ENCODE data around the gene LCAT.
"Not testable (repeated sequence)": the region's sequence is repeated elsewhere in the genome, so short reads cannot be mapped to it uniquely, and the experiment has no call there.

Gene LCAT

GRCh38 chr16:67943619-67944504, at the start of gene LCAT:
LCAT (minus strand) TSS chr16:67944120; CDS start chr16:67944101, 19 bp downstream.
- DNase-seq (ENCODE audit: low read depth): no peak

DNA sequence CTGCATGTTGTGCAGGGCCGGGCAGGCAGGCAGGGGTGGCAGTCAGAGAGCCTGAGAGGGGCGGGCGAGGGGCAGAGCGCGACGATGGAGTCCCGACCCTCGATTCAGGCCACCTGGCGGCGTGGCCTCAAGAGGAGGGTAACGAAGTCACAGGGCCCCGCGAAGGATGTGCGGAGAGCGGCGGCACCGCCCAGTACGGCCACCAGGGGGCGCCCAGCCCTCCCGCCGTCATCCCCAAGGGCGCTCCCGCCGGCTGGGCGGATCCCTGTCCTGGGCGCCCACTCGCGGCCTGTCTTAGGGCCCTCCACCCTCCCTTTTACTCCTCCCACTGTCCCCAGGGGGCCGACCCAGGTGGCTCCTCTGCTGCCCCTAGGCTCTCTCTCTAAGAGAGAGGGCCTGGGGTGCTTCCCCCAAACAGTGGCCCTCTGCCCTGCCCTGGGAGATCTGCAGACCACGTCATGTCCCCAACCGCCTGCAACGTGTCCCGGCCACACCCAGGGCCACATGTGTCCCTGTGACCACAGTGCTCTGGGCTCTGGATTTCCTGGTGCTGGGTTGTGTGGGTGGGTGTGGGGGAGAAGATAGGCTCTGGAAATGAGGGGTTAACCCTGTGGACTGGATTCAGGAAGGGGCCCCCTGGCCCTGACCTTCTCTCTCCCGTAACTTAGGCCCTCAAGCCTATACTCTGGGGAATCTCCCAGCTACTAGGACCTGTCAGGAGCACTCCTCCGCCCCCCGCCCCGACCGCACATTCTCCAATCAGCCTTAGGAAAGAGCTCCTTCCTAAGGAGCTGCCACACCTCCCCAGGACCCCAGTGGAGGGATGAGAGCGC, 49.5 kb upstream of the LCAT start:
- peak; percentile 72 for DNase-seq (ENCODE audit: low read depth)

DNA sequence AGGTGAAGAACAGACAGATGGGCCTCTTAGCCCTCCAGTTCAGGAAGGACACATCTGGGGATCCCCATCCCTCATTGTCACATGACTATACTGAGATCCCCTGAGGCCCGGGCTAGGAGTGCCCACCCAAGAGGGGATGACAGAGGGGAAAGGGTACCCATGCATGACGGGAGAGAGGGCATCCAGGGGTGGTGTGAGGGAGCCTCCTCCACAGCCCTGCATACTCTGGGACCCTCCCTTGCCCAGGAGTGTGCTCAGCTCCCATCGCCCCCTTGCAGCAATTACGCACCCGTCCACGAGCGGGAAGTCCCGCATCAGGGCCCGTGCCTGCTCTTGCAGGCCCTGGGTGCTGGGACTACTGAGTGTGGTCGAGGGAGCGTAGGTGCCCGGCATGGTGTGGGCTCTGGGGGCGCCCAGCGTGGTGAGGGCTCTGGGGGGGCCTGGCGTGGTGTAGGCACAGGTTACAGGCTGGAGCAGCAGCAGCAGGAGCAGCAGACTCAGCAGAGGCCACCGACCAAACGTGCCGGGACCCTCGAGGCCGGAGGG, 48.8 kb upstream of the LCAT start:
- DNase-seq (ENCODE audit: low read depth): no peak

GRCh38 chr16:67990018-67990386, 46.1 kb upstream of the LCAT start:
- no peak for DNase-seq (ENCODE audit: low read depth)

GRCh38 chr16:67989322-67990017, 45.5 kb upstream of the LCAT start:
- no peak for DNase-seq (ENCODE audit: low read depth)

DNA sequence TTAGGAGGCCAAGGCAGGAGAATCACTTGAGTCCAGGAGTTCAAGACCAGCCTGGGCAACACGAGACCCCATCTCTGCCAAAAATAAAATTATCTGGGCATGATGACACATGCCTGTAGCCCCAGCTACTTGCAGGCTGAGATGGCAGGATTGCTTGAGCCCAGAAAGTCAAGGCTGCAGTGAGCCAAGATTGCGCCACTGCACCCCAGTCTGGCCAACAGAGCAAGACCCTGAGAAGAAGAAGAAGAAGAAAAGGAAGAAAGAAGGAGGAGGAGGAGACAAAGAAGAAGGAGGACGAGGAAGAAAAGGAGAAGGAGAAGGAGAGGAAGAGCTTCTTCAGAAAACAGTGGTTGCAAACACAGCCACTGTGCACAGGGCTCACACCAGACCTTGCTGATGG, 44.8 kb upstream of the LCAT start:
- no peak for DNase-seq (ENCODE audit: low read depth)

DNA sequence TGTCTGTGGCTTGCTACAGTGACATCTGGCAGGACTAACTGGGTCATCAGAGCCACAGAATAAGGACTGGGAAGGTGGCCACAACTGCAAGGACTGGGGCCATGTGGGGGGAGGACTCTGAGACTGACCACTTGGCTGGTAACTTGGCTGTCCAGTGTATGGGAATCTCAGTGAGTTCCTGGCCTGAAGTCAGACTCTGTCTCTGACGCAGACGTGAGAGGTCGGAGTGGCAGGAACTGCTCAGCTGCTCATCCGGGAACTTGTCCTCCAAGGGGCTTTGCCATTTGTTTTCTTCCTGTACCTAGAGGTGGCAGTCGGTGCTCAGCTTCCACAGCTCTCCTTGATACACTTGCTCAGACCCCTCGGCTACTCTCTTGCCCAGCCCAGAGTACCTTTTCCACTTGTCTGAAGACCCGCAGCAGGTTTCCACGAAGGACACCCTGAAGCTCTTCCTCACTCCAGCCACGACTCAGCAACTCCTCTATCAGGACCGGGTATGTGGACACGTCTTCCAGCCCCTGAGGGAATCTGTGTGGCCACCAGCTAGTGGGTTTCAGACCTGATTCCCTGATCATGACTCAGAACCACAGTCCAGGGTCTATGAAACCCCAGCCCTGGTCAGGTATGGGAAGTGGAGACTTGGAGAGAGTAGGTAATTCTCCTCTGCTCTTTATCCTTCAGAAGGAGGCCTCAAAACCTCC, 43.7 kb upstream of the LCAT start:
- DNase-seq (ENCODE audit: low read depth): no peak

- no peak for DNase-seq (ENCODE audit: low read depth)
Observed at GRCh38 chr16:67986949-67987348, 43.0 kb upstream of the LCAT start.

DNA sequence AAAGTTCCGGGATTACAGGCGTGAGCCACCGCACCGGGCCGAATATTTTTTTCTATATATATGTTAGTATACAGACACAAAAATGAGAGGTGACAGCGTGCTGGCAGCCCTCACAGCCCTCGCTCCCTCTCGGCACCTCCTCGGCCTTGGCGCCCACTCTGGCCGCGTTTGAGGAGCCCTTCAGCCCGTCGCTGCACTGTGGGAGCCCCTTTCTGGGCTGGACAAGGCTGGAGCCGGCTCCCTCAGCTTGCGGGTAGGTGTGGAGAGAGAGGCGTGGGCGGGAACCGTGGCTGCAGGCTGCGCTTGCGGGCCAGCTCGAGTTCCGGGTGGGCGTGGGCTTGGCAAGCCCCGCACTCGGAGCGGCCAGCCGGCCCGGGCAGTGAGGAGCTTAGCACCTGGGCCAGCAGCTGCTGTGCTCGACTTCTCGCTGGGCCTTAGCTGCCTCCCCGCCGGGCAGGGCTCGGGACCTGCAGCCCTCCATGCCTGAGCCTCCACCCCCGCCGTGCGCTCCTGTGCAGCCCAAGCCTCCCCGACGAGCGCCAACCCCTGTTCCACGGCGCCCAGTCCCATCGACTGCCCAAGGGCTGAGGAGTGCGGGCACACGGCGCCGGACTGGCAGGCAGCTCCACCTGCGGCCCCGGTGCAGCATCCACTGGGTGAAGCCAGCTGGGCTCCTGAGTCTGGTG, 38.2 kb upstream of the LCAT start:
- DNase-seq (ENCODE audit: low read depth): no peak

GRCh38 chr16:67979955-67980678, 36.2 kb upstream of the LCAT start, which contains the start of gene DPEP3:
DPEP3 (minus strand) TSS chr16:67980499; CDS start chr16:67980380, 119 bp downstream.
- no peak for DNase-seq (ENCODE audit: low read depth)

DNA sequence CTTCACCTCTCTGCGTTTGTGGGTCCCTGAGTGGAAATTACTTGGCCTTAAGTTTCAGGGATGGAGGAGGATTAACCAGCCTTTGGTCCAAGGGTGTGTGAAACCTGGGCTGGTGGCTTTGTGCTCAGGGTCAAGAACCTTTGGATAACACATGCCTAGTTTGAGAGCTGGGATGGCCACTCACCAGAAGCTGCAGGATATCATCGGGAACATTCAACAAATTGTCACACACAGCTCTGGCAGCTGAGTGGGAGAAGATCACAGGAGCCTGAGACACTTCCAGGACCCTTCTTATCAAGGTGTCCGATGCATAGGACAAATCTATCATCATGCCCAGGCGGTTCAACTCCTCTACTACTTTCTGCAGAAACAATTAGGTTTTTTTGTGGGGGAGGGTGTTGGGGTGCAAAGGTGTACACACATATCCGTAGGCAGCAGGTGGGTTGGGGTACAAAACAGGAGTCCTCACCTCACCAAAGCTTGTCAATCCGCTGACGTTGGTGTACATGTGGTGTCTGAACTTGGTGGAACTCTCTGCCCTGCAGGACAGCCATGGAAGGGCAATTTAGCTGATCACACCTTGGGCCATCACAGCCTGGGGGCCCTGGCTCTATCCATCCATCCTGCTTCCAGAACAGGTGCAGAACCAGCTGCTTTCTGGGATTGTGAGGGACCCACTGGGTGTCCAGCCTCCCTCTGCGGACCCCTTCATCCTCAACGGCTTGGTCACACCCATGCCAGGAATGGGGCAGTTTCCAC, 33.7 kb upstream of the LCAT start:
- DNase-seq (ENCODE audit: low read depth): no peak

- DNase-seq (ENCODE audit: low read depth): no peak
Observed at GRCh38 chr16:67977005-67977404, 33.1 kb upstream of the LCAT start.

GRCh38 chr16:67976205-67976604, 32.3 kb upstream of the LCAT start:
- no peak for DNase-seq (ENCODE audit: low read depth)

GRCh38 chr16:67975321-67976105, 31.6 kb upstream of the LCAT start:
- DNase-seq (ENCODE audit: low read depth): no peak

- DNase-seq (ENCODE audit: low read depth): not testable (repeated sequence)
Observed at GRCh38 chr16:67972285-67972684, 28.4 kb upstream of the LCAT start.

DNA sequence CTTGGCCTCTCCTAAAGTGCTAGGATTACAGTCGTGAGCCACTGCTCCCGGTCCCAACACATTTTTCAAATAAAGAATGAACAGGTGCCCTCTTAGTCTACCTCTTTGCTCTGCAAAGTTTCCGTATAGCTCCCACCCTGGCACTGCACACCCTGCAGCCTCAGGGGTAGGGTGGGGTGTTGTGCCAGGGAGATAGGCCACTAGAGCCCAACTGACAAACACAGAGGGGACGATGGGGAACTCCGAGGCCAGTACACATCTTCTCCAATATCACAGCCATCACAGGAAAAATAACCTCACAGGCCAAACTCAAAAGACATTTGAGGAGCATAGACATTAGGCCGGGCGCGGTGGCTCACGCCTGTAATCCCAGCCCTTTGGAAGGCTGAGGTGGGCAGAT, 27.2 kb upstream of the LCAT start:
- no peak for DNase-seq (ENCODE audit: low read depth)

DNA sequence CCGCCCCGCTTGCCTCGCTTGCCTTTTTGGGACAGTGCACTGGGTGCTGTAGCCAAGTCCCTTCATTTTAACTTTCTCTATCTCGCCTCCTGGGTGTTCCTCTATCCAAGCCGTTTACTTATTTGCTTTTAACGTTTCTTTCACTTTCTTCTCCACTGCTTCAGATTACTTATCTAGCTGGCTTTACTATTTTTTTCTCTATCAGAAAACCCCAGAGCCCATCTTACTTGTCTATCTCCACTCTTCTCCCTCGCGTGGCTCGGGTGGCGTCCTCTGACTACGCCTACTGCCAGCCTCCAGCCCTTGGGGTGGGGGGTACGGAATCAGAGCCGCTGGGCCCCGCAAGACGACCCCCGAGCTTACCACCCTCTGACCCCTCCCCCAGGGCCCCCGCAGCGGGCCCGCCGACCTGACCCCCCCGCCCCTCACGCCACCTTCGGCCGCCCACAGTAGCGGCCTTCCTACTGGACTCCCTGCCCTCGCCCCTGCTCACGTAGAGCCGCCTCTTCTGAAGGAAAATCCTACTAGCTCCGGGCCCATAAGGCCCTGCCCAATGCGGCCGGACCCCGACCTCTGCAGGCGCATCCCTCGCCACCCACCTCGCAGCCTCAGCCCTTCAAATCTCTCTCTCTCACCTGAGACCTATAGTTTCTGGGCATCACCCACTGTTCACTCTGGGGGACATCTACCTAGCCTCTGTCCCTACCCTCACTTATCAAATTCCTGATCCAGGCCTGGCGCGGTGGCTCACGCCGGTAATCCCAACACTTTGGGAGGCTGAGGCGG, 25.5 kb upstream of the LCAT start:
- no peak for DNase-seq (ENCODE audit: low read depth)
